Natural killer cell treated with Interleukin-12 subunit alpha and Interleukin-12 subunit beta and Interleukin-15 and Interleukin-18, amount 100 ng/mL, for 72 hours (primary cell): ENCODE measurements around the gene TNFAIP2. TPM values are rescaled to one million over a fixed set of nuclear protein-coding genes. Genes with fewer than 3 reads are reported as not detected.
"Not testable (repeated sequence)": the region's sequence is repeated elsewhere in the genome, so short reads cannot be mapped to it uniquely, and the experiment has no call there.

Experiments used
- ATAC-seq, 2 donors: fragments of 150-1000 bp; cut with Tn5 transposase in 1 of 2; sonication (Bioruptor Pico), chemical (Tn5 transposase) in 1 of 2; 2 replicates each; pipeline ENCODE4 v1.10.0; 2021
- DNase-seq: peaks from one replicate; pipeline ENCODE4 v3.0.0; 2022; ENCODE audit warnings: low spot score
- H3K27ac Mint-ChIP-seq, 2 donors: 1 replicate in 1 of 2; 2 replicates in 1 of 2; pipeline ENCODE4 v1.8.0; 2022; ENCODE audit warnings: mixed read lengths in 2 of 2, mild to moderate bottlenecking in 1 of 2, moderate library complexity in 1 of 2
- H3K27me3 Mint-ChIP-seq, 2 donors: 1 replicate in 1 of 2; 2 replicates in 1 of 2; pipeline ENCODE4 v1.8.0; 2022; ENCODE audit warnings: mixed read lengths in 2 of 2
- H3K36me3 Mint-ChIP-seq: one replicate; pipeline ENCODE4 v1.8.0; 2022; ENCODE audit warnings: mixed read lengths
- H3K4me1 Mint-ChIP-seq, 2 donors: 1 replicate in 1 of 2; 2 replicates in 1 of 2; pipeline ENCODE4 v1.8.0; 2022; ENCODE audit warnings: low read depth in 2 of 2, mixed read lengths in 2 of 2, mild to moderate bottlenecking in 1 of 2
- H3K4me3 Mint-ChIP-seq: one replicate; pipeline ENCODE4 v1.8.0; 2022; ENCODE audit warnings: mixed read lengths
- H3K9me3 Mint-ChIP-seq: 2 replicates; pipeline ENCODE4 v1.8.0; 2022; ENCODE audit warnings: mixed read lengths
- total RNA-seq, 2 donors: library from RNA; stranded (reverse); gene quantifications; one replicate each; pipeline ENCODE4 v1.2.3, GENCODE V29; 2022

TNFAIP2 gene
- total RNA-seq, 2 donors from 2014 or later = 8.1 to 9.6 TPM

GRCh38 chr14:103108749-103109207 lies 14.5 kb upstream of the TNFAIP2 start:
- H3K9me3 Mint-ChIP-seq = no peaks in the 10 kb centered on the region
- H3K27me3 Mint-ChIP-seq = peaks cover 7 to 9% of the 10 kb centered on the region in 2 donors
- ATAC-seq (peak; percentile 23 to 77), DNase-seq (peak; percentile 75)
- no peak overlapping the region for H3K4me3 Mint-ChIP-seq
- no peak overlapping the region for H3K27ac Mint-ChIP-seq
- peaks cover 6 to 15% of the 10 kb centered on the region in 2 donors for H3K4me1 Mint-ChIP-seq
- no peaks in the 10 kb centered on the region for H3K36me3 Mint-ChIP-seq

GRCh38 chr14:103109535-103110441 lies 13.5 kb upstream of the TNFAIP2 start:
- Mint-ChIP-seq H3K36me3 (no peaks in the 10 kb centered on the region), H3K4me3 (no peak overlapping the region), H3K4me1 (peaks cover 7 to 16% of the 10 kb centered on the region in 2 donors), H3K9me3 (no peaks in the 10 kb centered on the region), H3K27me3 (peaks cover 7% of the 10 kb centered on the region in 2 donors), H3K27ac (no peak overlapping the region)
- no peak for DNase-seq
- ATAC-seq = no peak

- H3K36me3 Mint-ChIP-seq = no peaks in the 10 kb centered on the region
- peak overlapping the region in 1 of 2 donors; percentile 84 for H3K27ac Mint-ChIP-seq
- ATAC-seq (no peak), DNase-seq (no peak)
- H3K27me3 Mint-ChIP-seq = peaks cover 0 to 2% of the 10 kb centered on the region in 2 donors
- H3K9me3 Mint-ChIP-seq = no peaks in the 10 kb centered on the region
- H3K4me3 Mint-ChIP-seq = no peak overlapping the region
- peaks cover 6 to 17% of the 10 kb centered on the region in 2 donors for H3K4me1 Mint-ChIP-seq
These were observed 12.5 kb upstream of the TNFAIP2 start for GRCh38 chr14:103110681-103111231.

GRCh38 chr14:103111232-103111868 lies 11.9 kb upstream of the TNFAIP2 start:
- H3K4me1 Mint-ChIP-seq = peaks cover 6 to 17% of the 10 kb centered on the region in 2 donors

GRCh38 chr14:103112400-103113243 lies 10.6 kb upstream of the TNFAIP2 start:
- H3K4me3 Mint-ChIP-seq = no peak overlapping the region
- no peak for DNase-seq
- no peak for ATAC-seq
- no peaks in the 10 kb centered on the region for H3K9me3 Mint-ChIP-seq
- H3K36me3 Mint-ChIP-seq = no peaks in the 10 kb centered on the region
- H3K4me1 Mint-ChIP-seq = peaks cover 6 to 17% of the 10 kb centered on the region in 2 donors
- H3K27me3 Mint-ChIP-seq = peaks cover 0 to 2% of the 10 kb centered on the region in 2 donors
- no peak overlapping the region for H3K27ac Mint-ChIP-seq

More at GRCh38 chr14:103111232-103111868, 11.9 kb upstream of the TNFAIP2 start:
- Mint-ChIP-seq H3K4me3 (no peak overlapping the region), H3K27me3 (peaks cover 0 to 2% of the 10 kb centered on the region in 2 donors), H3K27ac (peak overlapping the region in 1 of 2 donors; percentile 84), H3K36me3 (no peaks in the 10 kb centered on the region), H3K9me3 (no peaks in the 10 kb centered on the region)
- DNase-seq = no peak
- no peak for ATAC-seq

- no peak overlapping the region for H3K4me3 Mint-ChIP-seq
- ATAC-seq = no peak
- H3K27me3 Mint-ChIP-seq = peaks cover 0 to 2% of the 10 kb centered on the region in 2 donors
These were observed 10.0 kb upstream of the TNFAIP2 start for GRCh38 chr14:103113303-103113702.

GRCh38 chr14:103113774-103114173 lies 9.5 kb upstream of the TNFAIP2 start:
- Mint-ChIP-seq H3K27ac (no peak overlapping the region), H3K4me1 (peaks cover 6 to 16% of the 10 kb centered on the region in 2 donors), H3K27me3 (peaks cover 0 to 3% of the 10 kb centered on the region in 2 donors), H3K36me3 (no peaks in the 10 kb centered on the region), H3K4me3 (no peak overlapping the region), H3K9me3 (no peaks in the 10 kb centered on the region)
- ATAC-seq (no peak), DNase-seq (no peak)

More at GRCh38 chr14:103113303-103113702, 10.0 kb upstream of the TNFAIP2 start:
- Mint-ChIP-seq H3K4me1 (peaks cover 6 to 17% of the 10 kb centered on the region in 2 donors), H3K9me3 (no peaks in the 10 kb centered on the region), H3K36me3 (no peaks in the 10 kb centered on the region), H3K27ac (no peak overlapping the region)
- no peak for DNase-seq

GRCh38 chr14:103115086-103115679 lies 8.1 kb upstream of the TNFAIP2 start:
- peak overlapping the region in 1 of 2 donors; percentile 46 for H3K27ac Mint-ChIP-seq
- peak overlapping the region; percentile 25 for H3K4me3 Mint-ChIP-seq
- ATAC-seq = peak in 1 of 2 donors; percentile 66
- not testable (repeated sequence) for DNase-seq, H3K36me3 Mint-ChIP-seq, H3K9me3 Mint-ChIP-seq, H3K27me3 Mint-ChIP-seq
- H3K4me1 Mint-ChIP-seq = peaks cover 6 to 14% of the 10 kb centered on the region in 2 donors

- ATAC-seq (no peak), DNase-seq (no peak)
- Mint-ChIP-seq H3K4me3 (no peak overlapping the region), H3K36me3 (no peaks in the 10 kb centered on the region), H3K9me3 (no peaks in the 10 kb centered on the region), H3K4me1 (peaks cover 6 to 10% of the 10 kb centered on the region in 2 donors), H3K27ac (no peak overlapping the region), H3K27me3 (peaks cover 12 to 13% of the 10 kb centered on the region in 2 donors)
These were observed 7.3 kb upstream of the TNFAIP2 start for GRCh38 chr14:103115845-103116572.

- Mint-ChIP-seq H3K4me3 (no peak overlapping the region), H3K27ac (no peak overlapping the region), H3K4me1 (peaks cover 6 to 10% of the 10 kb centered on the region in 2 donors), H3K9me3 (no peaks in the 10 kb centered on the region), H3K27me3 (peaks cover 13 to 14% of the 10 kb centered on the region in 2 donors), H3K36me3 (no peaks in the 10 kb centered on the region)
- no peak for ATAC-seq
- no peak for DNase-seq
These were observed 6.6 kb upstream of the TNFAIP2 start for GRCh38 chr14:103116636-103117035.

GRCh38 chr14:103117499-103117898 lies 5.8 kb upstream of the TNFAIP2 start:
- H3K9me3 Mint-ChIP-seq, H3K4me3 Mint-ChIP-seq, ATAC-seq, H3K36me3 Mint-ChIP-seq, H3K27ac Mint-ChIP-seq, DNase-seq: not testable (repeated sequence)
- Mint-ChIP-seq H3K4me1 (peaks cover 6 to 13% of the 10 kb centered on the region in 2 donors), H3K27me3 (peaks cover 13 to 14% of the 10 kb centered on the region in 2 donors)

GRCh38 chr14:103118018-103118662 lies 5.1 kb upstream of the TNFAIP2 start:
- Mint-ChIP-seq H3K27ac (no peak overlapping the region), H3K4me3 (no peak overlapping the region), H3K4me1 (peaks cover 6 to 11% of the 10 kb centered on the region in 2 donors)

More at GRCh38 chr14:103118018-103118662, 5.1 kb upstream of the TNFAIP2 start:
- no peaks in the 10 kb centered on the region for H3K9me3 Mint-ChIP-seq
- no peak for ATAC-seq
- DNase-seq = no peak
- H3K27me3 Mint-ChIP-seq = peaks cover 13 to 14% of the 10 kb centered on the region in 2 donors
- H3K36me3 Mint-ChIP-seq = no peaks in the 10 kb centered on the region
